ENCODE results near the gene KIF26A.
"Not testable (repeated sequence)": the region's sequence is repeated elsewhere in the genome, so short reads cannot be mapped to it uniquely, and the experiment has no call there.

KIF26A gene

DNA sequence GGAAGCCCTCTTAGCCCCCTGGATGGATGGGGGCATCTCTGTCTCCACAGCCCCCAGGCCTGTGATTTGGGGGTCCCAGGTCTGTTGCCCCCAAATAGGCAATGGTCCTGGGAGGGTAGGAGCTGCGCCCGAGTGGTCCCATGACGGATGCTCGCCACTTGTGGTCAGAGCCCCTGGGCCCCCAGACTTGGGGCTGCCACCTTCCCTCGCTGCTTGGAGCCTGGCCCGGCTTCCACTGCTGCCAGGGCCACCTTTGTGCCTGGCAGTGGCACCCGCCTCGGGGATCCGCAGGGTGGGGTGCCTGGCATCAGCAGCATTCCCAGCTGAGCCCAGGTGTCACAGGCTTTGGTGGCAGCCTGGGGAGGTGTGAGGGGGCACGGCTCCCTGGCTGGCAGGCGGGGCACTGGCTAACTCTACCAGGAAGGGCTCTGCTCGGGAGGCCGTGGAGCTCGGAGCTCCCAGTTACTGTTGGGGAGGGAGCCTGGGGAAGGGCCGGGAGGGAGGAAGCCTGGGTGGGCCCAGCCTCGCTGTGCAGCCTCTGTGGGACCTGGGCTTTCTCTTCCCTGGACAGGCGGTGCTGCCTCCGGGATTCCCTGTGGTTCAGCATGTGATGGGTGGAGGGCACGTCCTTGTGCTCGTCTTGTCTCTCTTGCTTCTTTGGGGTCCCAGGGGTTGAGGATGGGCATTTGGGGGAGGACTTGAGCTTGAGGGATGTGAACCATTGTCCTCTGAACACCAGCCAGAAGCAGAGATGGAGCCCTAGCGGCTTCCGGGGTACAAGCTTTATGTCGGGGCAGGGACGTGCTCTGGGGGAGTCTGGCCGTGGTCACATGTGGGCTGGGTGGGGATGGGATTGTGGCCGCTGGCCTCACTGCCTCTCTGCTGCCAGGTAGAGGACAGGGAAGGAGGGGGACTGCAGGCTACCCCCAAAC, 5.4 kb downstream of the KIF26A start:
- DNase-seq (ENCODE audit: low spot score) = no peak

DNA sequence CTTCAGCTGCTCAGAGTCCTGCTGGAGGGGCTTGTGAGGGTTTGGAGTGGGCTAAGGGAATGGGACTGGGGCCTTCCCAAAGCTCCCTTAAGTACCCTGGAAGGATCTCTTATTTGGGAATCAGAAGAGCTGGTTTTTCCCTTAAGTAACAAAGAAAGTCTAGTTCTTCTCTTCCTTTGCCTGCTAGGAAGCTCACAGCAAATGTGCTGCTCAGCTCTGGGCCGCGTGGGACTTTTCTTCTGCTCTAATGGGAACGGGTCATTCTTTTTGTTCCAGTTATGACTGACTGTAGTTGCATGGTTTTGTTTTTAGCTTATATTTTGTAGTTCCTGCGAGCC, 6.0 kb downstream of the KIF26A start:
- no peak for DNase-seq (ENCODE audit: low spot score)

DNA sequence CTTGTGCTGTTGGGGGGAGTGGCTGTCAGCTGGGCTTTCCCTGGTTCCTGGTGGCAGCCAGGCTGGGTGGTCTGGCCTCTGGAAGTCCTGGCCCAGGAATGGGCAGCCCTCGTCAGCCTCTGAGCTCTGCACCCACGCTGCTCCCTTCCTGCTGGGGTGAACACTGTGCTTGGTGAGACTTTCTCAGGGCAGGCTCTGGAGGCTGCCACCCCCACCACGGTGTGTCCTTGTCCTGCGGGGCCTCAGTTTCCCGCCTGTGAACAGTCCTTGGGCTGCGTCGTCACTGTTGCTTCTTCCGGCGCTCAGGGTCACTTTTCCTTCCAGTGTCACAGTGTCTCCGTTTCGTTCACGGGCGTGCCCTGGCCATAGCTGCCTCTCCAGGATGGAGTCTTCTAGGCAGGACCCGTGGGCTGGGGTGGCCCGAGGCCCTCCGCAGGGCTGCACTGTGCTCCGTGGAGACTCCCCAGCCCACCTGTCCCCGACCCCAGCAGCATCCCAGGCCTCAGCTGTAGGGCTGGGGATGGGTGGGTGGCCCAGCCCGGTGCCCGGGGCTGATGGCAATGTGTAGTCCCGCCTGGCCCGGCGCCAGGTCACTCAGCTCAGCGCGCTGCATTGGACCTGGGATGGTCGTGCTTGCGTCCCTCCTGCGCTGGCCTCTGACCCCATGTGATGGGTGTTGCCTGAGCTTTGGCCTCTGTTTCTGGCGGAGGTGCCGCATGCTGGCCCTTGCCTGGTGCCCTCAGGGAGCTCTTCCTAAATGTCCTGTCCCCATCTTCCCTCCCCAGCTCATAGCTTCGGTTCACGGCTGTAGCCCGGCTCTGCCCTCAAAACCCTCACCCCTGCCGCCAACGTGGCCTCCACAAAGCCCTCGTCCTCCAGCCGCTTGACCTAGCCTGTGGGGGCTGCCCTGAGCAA, 6.8 kb downstream of the KIF26A start:
- DNase-seq (ENCODE audit: low spot score) = no peak

DNA sequence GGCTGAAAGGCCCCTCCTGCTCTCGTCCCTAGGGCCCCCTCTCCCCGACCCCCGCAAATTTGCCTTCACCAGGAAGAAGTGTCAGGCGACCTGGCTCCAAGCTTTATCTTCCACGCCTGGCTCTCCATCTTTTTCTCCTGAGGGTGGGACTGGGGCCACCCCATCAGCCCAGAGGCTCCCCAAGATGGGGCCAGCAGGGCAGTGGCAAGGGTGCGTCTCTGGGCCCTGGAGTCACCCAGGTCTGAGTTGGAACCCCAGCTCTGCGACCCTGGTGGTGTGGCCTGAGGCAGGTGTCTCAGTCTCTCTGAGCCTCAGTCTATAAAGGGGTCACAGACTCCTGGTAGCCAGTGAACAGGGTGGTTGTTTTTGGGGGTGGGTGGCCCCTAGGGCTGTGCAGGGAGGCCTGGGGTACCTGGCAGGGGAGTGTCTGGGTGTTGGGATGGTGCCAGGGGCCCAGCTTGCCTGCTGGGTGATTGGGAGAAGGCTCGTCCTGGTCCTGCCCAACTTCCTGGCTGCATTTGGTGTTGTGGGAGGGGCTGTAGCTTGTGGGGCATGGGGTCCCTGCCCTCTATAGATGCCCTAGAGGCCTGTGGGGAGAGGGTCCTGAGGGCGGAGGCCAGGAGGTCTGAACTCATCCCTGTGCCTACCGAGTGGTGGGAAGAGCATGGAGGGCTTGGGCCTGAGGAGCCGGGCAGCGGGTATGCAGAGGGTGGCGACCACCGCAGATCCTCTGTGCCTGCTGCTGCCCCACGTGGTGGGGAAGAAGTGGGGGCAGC, 7.6 kb downstream of the KIF26A start:
- DNase-seq (ENCODE audit: low spot score) = no peak

DNA sequence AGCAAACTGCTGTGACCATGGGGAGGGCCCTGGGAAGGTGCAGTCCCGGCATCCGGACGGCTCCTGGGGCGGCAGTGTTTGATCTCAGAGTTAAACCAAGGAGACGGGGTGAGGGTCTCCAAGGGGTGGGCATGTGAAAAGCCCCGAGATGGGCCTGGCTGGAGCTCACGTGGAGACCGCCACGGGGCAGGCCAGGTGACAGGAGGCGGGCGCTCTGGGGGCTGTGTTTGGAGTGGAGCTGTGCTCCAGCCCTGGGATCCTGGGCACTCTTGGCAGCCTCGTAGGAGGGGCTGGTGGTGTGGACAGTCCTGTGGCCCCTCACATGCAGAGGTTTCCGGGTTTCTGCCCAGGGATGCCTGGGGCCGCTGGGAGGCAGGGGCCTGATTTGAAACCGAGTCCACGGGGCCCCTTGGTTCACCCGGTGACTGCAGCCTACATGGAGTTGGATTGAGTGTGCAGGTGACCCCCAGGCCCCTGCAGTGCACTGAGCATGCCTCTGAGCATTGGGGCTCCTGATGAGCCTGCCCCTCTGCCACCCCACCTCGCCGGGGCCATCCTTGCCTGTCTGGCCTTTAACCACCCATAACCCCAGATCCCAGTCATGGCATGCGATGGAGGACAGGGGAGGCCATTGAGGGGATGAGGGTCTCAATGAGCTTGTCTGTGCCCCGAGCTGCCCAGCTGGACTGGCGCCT, 8.4 kb downstream of the KIF26A start:
- DNase-seq (ENCODE audit: low spot score) = no peak

DNA sequence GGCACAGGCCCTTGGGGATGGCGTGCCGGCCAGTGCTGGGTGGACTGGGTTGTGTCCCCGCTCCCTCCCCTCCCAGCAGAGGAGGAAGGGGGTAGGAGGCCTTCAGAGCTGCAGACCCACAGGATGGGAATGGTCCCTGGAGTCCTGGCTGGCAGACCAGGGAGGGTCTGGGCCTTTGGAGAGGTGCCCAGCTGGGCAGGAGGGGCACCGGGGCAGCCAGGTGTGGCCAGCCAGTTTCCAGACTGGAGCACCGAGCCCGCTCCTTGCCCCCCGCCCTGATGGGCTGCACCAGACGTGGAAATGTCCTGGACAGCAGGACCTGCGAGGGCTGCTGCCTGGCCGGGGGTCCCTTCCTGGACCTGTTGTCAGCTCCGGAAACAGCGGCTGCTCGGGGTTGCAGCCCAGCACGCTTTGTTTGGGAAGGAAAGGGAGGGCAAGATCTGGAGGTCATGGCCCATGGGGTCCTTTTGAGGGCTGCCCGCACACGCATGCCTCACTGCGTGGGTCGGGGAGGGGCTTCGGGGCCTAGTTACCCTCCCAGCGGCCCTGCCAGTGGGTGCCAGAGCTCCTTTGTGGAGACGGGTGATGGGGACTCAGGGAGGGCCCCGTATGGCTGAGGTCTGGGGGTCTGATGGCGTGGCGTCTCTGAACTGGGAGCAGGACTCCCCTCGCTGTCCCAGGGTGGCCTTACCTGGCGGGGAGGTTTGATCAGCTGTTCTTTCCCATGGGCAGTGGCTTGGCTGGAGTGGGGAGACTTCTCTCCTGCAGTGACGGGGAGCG, 9.1 kb downstream of the KIF26A start:
- no peak for DNase-seq (ENCODE audit: low spot score)

DNA sequence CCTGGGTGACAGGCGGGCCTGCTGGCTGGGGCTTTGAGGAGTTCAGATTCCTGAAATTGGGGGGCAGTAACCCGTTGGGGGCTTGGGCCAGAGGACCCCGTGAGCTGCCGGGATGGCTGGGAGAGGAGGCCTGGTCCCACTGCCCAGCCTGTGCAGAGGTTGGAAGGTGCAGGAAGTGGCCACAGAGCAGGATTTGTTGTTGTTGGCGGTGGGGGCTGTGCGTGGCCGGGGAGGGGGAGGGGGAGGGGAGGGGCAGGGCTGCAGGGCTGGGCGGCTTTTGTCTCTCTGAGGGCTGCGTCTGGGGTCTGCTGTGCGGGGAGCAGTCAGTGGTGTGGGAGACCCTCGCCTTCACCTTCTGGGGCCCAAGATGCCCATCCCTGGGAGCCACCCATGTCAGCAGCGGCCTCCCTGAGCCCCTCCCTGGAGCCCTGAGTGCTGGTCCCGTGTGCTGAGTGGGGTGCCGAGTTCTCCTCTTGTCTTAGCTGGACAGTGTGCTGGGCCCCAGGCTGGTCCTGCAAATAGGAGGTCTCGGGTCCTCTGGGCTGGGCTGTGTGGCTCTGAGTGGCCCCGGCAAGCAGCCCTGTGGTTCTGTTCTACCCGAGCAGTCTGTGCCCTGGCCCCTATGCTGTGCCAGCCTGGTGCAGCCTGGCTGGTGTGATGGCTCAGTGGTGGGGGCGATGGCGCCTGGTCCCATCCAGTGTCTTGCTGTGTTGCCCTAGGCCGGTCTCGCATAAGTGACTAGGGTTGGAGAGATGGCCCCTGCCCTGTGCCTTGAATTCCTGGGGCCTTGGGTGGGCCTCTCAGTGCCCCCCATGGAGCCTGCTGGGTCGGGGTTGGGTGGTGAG, 10.3 kb downstream of the KIF26A start:
- no peak for DNase-seq (ENCODE audit: low spot score)

DNA sequence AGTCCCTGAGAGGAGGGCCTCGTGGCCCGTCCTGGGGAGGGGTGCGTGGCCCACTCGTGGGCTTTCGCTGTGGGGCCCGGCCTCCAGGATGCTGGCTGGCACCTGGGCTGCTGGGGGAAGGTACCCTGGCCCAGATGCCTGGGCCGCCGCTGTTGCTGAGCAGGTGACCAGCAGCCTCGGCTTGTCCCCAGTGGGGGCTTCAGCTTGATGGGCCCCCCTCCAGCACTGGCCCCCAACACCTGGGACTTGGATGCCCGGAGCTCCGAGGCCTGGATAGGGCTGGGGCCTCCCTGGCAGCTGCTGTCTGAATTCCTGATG, 10.8 kb downstream of the KIF26A start:
- DNase-seq (ENCODE audit: low spot score) = no peak

DNA sequence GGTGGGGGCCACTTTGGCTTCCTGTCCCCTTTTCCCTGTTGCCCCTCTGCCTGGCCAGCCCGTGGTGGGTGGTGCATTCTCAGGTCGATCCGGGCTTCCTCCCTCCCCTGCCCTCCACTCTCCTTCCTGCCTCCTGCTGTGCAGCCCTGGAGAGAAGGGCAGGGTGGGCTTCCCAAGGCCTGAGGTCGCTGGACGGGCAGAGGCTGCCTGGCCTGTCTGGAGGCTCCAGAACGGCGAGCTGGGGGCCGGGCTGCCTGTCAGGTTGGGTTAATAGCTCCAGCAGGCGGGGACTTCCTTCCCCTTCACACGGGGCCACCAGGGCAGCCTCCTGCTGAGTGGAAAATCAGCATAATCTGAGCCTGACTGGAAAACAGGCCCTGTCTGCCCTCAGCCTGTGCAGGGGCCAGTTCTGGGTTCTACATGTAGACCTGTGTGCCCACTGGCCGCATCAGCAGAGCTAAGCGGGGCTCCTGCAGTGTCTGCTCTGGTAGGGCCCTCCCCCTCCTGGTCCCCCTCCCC, 11.3 kb downstream of the KIF26A start:
- DNase-seq (ENCODE audit: low spot score) = no peak

DNA sequence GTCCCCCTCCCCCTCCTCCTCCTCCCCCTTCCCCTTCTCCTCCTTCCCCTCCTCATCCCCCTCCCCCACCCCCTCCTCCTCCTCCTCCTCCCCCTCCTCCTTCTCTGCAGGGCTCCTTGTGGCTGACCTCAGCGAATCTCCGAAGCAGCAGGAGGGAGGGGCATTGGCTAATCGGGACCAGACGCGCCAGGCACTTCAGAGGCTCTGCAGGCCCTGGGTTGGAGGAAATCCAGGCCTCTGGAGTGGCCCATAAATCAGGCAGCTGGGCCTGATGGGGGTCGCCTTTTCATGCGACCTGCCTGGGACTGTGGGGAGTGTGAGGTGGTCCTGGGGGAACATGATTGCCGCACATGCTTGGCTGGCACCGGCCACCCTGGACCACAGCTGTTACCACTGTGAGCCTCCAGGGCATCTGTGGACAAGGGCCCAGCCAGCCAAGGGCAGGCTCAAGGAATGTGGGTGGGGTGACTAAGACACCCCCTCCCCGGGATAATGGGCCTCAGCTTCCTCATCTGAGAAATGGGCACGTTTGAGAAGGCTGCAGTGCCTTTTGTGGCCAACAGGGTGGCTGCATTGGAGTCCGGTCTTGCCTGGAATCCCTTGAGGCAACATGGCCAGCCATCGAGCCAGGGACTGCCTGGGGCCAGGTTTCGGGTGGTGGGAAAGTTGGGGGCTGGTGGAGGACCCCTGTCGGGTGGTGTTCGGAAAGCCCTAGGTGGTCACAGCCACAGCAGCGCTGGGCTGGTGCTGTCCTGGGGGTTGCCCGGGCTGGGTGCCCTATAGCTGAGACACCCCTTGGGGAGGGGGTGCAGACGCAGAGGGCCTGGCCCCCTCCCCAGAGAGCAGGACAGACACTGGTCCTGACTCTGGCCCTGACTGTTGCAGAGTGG, 12.0 kb downstream of the KIF26A start:
- DNase-seq (ENCODE audit: low spot score) = no peak

DNA sequence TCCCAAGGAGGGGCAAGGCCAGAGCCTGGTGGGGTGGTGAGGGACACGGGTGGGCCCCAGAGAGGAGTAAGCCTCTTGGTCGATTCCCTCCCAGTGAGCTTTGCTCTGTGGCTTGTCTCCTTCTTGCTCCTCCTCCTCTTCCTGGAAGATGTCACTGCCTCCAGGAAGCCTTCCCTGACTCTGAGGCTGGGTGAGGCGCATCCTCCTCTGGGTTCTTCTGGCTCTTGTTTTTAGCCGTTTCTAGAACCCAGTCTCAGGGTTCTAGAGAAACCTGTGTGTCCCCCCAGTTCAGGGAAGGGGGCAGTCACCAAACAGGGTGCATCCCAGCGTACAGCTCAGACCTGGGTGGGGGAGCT, 12.6 kb downstream of the KIF26A start:
- no peak for DNase-seq (ENCODE audit: low spot score)

DNA sequence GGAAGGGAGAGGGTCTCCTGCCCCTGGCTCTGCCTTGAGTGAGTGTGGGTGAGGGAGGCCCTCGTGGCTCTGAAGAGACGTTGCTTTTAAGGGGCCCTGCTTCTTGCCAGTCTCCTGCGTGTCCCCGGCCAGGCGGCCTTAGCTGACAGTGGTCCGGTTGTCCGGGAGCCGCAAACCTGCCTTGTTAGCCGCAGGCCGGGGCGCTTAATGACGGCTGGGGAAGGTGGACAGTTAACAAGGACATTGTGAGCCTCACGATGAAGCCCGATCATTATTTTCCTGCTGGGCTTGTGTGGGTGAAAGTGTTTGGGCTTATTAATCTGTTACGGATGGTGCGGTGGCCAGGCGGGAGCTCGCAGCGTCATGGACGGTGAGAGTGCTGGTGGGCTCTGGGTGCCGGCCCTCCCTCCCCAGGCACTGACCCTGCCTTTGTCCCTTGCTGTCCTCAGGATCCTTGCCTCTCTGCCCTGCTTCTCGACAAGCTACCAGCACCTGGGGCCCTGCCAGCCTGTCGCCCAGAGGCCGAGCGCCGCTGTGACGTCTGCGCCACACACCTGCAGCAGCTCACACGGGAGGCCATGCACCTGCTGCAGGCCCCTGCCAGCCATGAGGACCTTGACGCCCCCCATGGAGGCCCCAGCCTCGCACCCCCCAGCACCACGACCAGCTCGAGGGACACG, 13.3 kb downstream of the KIF26A start:
- no peak for DNase-seq (ENCODE audit: low spot score)

DNA sequence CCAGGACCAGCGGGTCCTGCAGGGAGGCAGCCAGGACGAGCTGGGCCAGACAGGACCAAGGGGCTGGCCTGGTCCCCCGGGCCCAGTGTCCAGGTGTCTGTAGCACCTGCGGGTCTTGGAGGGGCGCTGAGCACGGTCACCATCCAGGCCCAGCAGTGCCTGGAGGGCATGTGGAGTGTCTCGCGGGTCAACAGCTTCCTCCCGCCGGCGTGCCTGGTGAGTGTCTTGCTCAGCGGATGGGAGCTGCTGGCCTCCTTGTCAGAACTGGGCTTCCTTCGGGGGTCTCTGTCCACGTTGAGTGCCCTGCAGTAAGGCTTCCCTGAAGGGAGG, 13.8 kb downstream of the KIF26A start:
- DNase-seq (ENCODE audit: low spot score) = no peak

DNA sequence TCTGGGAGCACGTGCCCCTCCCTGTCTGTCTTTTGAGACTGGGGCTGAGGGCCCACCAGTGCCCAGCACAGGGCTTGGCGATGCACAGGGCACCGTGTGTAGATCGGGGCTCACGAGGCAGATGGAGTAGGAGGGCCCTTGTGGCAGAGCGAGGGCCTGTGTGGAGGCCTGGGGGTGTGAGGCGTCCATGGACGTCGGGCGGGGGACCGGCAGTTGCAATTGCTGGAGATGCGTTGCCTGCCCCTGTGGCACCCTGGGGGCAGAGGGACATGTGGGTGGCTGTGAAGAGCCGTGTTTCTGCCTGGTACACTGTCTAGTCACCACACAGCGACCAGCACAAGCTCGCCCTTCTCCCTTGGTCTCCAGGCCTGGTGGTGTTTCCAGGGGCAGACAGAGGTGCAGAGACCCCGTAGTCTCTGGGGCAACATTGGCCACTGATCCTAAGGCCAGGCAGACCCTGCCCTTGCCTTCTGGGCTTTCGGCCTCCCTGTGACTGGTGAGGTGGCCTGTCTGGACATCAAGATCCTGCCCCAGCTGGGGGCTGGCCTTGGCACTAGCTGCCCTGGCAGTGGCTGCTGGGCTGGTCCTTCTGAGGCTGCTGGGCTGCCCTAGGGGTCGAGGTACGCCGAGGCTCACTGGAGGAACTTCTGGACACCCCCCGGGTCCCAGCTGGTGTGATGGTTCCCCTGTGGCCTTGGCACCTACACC, 14.5 kb downstream of the KIF26A start:
- no peak for DNase-seq (ENCODE audit: low spot score)

DNA sequence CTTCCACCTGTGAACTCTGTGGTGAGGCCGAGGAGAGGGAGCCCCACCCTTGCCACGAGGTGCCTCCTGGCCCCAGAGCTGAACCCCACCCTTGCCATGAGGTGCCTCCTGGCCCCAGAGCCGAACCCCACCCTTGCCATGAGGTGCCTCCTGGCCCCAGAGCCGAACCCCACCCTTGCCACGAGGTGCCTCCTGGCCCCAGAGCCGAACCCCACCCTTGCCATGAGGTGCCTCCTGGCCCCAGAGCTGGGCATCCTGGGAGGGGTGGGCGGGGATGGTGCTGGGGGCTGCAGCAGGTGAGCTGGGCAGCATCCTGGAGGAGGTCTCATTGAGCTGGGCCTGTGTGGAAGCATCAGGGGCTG, 15.0 kb downstream of the KIF26A start:
- not testable (repeated sequence) for DNase-seq (ENCODE audit: low spot score)

DNA sequence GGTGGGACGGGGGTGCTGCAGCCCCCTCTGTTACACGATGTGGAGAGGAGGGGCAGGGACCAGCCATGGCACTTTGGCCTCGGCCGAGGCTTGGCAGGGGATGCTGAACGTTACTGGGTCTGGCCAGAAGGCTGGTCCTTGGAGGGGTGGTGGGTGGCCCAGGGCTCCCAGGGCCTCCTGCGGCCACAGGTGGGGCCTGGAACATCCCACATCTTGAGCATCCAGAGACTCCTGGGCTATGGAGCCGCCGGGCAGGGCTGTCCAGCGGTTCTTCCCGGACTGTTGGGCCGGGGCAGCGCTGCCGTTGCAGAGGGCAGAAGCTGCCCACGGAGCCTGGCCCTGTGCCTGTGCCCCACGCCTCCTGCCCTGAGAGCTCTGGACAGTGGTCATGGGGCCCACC, 15.9 kb downstream of the KIF26A start:
- no peak for DNase-seq (ENCODE audit: low spot score)

DNA sequence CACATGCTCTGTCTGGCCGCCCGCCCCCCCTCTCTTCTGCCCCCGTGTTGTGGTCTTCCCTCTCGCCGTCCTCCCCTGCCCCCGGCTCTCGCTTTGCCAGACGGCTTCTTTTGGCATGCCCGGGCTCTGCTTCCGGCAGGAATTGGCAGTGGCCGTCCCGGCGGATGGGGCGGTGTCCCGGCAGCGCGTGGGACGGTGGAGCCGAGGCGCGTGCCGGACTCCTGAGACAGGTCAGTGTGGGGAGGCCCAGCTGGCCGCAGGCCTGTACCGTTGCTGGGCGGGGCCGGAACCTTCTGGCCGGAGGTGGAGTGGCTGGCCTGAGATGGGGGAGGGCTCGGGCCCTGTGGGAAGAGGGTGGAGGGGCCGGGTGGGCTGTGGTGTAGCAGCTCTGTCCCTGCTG, 17.1 kb downstream of the KIF26A start:
- DNase-seq (ENCODE audit: low spot score) = no peak

DNA sequence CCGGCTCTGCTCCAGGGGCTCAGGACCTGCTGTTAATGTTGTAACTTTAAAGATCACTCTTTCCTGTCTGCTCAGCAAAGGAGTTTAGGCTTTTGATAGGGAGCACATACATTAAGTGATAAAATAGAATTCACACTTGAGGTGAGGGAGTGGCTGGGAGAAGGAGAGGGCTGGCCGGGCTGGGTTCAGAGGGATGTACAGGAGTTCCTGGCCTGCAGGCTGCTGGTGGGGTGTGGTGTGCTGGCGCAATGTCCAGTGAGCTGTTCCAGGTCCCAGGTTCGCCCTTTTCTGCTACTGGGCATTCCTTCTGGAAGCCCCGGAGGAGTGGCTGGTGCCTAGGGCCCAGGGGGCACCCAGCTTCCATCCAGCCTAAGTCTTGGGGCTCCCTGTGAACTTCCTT, 17.8 kb downstream of the KIF26A start:
- DNase-seq (ENCODE audit: low spot score) = no peak
